Measurements from ENCODE around the gene UNC80.

UNC80 gene

DNA sequence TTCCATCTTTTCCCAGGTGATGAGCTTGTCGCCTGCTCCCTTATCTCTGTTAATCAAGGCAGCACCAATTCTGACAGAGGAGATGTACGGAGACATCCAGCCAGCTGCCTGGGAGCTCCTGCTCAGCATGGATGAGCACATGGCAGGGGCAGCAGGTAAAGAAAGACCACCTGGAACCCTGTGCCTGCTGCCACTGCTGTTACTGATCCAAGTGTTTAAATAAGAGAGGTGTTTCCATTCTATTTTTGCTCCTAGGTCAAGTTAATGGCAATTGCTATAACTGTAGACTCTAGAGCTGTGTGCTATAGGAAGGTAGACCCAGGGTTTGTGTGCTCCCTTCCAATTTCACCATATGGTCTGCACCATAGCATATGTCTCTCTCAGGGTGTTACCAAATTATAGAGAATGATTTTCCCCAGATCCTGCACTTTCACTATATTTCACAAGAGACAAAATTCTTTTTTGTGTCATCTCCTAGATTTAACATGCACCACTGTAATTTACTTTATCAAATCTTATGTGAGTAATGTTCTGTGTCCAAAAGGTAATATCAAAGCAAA lies 142.2 kb downstream of the UNC80 start:
- peak; percentile 4 for DNase-seq

DNA sequence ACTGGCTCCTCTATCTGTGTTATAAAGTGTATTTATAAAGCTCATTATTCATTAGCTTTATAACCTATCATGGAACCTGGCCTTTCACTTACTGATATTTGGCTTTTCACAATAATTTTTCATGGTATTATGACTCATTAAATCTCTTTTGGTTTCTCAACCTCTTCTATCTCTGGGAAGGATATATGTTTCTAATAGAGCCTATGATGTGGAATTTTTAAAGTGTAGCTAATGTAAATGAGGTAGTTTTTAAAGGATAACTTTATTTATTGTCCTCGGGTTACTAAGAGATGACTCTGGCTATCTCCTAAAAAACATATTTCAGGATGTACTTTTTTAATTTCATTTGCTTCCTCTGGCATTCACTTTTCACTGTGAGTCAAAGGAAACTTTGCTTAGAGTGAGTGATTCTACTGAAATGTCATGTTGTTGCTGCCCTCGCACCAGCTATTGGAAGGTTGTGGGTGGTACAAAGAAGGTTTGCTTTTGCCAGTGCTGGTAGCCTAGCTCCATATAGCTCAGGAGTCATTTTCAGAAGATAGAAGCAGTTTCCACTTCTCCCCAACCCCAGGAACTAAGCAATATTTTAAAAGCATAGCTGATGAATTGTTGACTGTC lies 145.6 kb downstream of the UNC80 start:
- no peak for DNase-seq

DNA sequence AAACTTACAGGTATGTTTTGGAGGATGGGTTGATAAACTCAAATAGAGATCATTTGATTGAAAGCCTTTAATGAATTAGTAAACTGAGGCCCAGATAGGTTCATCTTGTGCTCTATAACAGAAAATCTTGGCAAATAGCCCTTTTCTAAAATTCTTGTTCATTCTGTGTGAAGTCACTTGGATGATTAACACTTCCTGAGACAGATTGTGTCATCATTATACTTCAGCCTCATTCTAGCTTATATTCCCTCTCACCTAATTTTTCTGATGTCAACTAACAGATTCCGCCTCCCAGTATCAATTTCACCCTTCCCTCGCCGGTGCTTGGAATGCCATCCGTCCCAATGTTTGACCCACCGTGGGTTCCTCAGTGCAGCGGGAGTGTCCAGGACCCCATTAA lies 146.6 kb downstream of the UNC80 start:
- DNase-seq = no peak

DNA sequence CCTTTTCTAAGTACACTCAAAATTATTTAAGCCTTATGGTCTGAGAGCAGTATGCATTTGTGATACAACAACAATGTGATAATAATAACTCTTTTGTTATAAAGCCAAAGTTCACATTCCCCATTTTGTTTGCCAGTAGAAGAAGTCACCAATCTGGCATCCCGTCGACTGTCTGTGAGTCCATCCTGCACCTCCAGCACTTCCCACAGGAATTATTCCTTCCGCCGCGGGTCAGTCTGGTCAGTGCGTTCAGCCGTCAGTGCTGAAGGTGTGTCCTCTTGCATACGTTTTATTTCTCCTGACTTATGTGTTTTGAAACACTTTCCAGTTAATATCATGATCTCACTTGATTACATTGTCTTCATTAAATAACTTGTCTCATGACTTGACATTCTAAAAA lies 150.5 kb downstream of the UNC80 start:
- DNase-seq = no peak

DNA sequence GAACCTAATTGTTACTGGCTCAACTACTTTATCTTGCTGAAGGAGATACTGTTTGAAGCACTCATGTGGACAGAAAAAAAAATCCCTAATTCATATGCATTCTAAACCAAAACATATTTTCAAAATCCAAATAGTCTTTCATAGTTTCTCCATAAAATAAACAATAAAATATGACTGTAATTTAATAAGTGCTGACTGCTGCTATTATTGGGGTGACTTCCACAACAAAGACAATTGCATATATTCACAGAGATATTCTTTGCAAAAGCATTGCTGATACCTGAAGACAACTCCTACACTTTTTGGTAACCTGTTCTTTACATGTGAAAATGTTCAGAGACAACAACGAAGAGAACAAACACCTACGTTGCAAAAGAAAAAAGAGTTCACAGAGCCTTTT lies 157.7 kb downstream of the UNC80 start:
- DNase-seq = no peak

DNA sequence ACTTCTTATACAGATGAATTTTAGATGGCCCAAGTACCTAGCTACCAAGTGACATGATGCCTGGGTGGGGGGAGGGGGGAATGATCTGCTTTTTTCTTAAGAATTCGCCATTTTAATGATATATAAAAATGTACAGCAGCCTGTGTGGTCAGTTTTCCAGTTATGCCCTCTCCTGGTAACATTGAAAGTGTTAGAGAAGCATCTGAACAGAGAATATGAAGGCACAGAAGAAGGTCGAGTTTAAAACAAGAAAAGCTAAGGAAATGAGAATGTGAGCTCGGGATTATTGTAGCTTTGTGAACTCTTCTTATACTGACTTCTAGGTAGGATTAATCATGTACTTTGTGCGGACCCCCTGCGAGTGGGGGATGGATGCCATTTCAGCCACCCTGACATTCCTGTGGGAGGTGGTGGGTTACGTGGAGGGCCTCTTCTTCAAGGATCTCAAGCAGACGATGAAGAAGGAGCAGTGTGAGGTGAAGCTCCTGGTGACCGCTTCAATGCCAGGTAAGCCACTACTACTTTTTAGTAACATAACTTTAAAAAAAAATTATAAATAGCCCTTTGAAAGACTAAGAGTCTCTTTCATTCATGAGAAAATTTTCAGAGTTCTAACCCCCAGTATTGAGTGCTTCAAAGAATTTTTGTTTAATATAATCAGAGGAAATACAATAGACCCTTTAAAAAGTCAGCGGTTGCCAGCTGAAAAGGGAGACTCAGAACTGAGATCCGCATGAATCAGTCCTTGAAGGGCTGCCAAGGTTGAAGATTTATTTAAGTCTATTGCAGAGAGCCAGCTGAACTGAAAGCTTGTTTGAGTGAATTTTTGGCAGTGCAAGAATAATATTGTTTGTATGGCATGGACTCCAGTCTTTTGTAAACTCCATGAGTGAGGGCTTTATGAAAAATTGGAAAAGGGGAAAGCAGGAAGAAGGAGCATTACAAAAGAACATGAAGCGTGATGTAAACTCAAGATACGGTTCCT lies 162.2 kb downstream of the UNC80 start:
- no peak for DNase-seq

DNA sequence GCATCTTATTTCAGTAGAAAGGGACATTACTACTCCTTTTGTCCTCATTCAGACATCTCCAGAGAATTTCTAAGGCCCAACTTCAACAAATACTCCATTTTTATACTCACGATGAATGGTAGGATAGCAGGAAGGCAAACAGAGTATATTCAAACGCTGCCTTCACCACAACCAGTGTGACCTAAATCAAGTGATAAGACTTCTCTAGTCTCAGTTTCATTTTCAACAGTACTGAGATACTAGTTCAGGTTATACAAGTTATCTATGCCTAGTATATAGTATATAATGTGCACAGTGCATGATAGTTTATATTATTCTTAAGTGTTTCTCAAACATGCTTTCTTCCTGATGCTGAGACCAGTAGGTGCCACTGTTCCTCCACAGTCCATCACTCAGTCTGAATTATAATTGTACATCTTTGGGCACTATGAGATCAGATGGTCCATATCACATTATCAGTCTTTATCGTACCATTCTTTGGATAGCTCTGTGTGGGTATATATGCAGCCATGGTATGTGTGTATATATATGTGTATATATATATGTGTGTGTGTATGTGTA lies 164.6 kb downstream of the UNC80 start:
- no peak for DNase-seq

DNA sequence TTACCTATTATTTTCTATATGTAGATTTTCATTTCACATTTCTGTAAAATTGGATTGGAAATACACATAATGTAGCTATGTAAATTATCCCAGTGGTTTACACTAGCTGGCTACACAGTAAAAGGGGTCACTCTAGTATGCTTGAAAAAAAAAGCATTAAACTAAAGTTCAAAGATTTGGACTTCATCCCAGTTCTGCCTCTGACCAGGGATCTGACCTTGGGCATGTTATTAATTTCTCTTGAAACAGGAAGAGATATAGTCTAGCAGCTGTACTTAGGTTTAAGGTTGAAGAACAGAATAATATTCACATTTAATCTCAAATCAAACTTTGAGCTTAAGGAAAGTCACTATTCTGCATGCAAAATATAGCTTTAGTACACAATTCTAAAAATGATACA lies 166.3 kb downstream of the UNC80 start:
- no peak for DNase-seq

DNA sequence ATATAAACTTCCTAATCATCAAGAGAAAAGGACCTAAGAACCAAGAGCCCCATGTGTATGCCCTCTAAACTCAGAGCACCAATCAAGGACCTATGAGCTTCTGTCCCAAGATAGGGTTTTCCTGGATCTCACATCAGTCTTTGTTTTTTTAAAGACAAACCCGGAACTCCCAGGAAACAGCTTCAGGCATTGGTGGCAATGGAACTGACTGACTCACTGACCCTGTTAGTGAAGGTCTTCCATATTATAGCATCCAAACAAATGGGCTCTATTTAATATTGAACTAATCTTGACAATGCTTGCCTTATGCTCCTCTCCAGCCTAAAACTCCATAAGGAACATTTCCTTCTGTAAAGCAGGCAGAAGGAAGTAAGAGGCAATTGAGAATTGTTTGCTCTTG lies 167.3 kb downstream of the UNC80 start:
- DNase-seq = no peak

DNA sequence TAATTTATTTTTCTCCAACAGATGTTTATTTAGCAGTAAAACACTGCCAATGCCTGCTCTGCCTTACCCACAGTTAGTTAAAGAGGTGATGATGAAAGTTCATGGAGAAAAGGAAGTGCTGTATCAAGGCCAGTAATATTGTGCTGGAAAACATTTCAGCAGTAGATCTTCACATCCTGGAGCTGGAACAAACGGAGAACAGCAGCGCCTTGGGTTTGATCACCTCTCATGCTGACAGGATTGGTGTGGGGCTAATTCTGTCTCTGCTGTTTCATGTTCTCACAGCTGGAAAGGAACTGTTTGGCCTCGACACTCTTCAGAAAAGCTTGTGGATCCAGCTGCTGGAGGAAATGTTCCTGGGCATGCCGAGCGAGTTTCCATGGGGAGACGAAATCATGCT lies 169.3 kb downstream of the UNC80 start:
- DNase-seq = no peak

DNA sequence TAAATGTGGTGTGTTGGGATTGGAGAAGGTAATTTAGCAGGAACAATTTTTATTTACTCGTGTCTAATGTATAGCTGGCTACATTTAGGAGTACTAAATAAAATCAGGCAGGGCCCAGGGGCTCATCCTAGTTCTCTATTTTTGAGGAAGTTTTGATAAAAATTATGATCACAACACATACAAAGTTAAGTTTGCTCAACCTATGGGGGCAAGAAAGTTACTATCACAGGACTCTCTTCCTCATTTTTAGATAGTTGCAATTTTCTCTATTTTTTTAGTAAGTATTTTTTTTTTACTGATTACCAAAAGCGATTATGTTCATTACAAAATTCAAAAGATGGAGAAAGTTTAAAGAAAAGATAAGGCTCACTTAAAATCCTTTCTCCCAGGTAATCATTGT lies 170.8 kb downstream of the UNC80 start:
- no peak for DNase-seq

DNA sequence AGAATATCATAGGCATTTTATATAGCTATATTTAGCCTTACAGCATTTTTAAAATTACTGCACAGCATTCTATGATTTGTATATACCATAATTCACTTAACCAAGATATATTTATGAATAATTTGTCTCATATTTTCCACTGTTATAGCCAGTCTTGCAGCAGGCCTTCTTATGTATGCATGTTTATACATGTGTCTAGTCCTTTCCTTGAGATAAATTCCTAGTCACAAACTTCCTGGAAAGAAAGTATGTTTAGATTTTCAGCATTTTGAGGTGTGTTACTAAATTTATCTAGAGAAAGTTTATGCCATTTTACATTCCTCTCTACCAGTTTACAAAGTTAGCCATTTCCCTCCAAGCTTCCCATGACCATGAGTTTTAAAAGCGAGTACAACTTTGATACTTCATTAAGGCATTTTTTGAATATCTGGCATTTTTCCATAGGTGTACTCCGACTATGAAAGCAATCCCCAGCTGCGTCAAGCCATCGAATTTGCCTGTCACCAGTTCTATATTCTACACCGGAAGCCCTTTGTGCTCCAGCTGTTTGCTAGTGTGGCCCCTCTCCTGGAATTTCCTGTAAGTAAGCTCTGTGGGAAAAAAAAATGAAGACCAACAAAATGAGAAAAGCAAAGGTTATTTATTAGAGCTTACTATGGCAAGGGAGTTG lies 171.4 kb downstream of the UNC80 start:
- no peak for DNase-seq

DNA sequence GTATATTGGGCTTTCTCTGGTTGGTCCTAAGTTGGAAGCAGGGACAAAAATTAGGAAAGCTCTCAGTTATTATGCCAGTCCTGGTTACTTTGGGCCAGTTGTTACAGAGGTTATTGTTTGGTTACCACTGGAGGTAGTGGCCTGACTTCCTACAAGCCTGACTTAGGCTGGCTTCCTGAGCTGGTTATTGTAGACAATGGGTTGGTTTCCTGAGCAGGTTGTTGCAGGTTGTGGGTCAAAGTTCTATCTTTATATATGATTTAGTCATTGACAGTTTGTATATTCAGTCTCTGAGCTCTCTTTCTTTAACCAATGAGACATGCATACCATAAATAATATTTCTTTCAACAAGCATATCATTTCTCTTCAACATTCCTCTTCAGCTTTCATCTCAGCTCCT lies 172.1 kb downstream of the UNC80 start:
- DNase-seq = no peak

DNA sequence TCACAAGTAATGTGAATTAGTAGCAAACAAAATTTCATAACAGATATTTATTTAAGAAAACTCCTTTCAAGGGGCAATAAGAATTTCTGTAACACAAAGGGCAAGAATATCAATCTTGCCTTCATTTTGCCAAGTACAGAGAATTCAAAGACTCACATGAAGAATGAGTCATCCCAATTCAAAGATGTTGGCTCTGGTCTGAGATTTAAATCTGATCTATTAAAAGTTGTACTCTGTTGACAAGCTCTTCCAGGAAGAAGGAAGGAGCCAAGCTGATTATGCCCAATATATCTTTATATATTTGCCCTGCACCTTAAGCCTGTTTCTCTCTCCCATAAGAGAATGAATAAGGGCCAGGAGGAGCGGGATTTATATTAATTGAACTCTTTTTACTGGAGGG lies 174.9 kb downstream of the UNC80 start:
- no peak for DNase-seq

DNA sequence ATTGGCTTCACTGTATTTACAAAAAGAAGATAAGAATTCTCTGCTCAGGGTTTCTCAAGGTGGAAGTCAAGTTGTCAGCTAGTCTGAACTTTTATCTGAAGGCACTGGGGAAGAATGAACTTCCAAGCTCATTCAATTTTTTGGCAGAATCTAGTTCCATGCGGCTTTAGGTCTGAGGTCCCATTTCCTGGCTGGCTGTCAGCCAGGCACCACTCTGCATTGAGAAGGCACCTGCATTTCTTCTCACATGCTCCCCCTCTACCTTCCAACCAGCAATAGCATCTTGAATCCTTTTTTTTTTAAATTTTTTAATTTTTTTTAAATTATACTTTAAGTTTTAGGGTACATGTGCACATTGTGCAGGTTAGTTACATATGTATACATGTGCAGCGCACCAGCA lies 184.6 kb downstream of the UNC80 start:
- no peak for DNase-seq

DNA sequence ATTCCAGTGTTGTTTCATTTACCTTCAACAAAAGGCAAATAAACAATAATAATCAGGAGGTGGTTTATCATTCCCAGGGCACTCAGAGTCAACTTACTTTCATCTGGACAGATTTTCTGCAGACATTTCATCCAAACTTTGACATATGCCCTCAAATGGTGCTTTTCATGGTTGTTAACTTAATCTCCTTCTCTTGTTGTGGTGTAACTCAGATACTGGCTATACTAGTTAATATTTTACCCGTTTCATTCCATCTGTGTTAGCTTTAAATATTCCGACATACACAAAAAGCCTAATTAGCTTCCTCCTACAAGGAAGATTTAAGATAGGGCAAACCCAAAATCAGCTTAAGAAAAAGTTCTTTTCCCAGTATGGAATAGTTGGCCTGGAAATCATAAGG lies 186.4 kb downstream of the UNC80 start:
- no peak for DNase-seq

DNA sequence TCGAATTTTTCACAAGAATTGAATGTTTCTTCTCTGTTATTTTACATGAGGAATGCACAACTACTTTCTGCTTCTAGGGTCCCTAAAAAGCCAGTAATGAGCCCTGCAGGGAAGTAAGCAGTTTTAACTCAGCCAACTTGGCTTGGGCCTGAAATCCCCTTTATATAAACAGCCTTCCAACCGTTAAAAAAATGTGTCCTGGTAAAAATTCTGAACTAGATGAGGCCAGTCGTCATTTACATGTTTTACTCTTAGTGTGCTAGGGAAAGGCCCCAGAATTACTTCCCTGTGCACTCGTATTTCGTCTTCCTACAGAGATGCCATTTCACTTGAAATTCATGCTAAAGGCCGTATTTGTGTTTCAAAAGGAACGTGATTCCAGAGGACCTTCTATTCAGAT lies 188.4 kb downstream of the UNC80 start:
- DNase-seq = no peak

DNA sequence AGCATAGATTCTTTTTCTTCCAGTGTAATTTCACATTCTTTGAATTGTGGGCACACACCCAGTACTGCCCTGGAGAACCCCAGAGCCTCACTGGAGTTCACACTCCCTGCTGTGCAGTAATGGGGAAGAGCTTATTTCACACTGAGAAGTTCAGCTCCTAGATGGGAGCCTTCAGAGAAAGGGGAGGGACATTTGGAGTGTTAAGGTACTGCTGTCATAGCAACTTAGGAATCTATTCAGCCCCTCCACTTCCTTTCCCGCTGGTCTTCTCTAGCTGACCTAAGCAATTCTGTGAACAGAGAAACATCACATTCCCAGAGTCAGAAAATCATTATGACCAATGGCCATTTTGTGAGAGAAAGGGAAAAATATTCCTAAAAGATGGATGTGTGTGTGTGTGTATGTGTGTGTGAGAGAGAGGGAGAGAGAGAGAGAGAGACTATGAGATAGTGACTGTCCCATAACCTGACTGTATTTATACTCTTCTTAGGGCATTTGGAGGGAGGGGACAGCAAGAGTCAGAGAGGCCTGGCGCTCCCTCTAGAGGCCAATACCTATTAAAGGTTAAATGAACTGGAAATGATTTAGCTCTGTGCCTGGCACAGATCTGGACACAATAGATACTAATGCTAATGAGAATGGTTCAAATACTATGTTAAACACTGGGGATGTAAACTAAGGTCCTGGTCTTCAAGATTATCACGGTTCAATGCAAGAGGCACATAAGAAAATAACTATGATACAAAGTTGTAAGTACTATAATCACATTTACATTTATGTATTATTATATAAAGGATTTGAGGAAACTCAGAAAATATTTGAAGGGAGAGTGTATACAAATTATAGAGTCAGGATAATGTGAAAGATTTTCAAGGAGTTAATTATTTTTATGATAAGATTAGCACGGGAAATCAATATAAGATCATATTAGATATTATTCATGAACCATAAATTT lies 189.3 kb downstream of the UNC80 start:
- DNase-seq = peak; percentile 44

DNA sequence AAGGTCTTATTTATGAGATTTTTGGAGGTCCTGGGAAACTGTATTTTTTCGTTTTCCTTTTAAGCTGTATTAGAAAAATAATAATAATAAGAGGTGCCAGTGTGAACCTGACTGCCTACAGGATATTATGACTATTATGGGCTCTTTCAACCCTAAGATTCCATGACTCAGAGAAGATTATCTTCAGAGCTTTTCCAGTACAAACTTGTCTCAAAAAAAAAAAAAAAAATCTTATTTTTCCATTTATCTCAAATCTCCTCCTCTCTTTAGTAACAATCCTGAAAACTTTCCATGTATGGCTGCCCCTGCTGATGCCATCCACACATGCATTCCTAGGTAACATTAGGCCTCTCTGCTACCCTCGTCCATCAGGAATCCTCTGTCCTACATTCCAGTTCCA lies 194.1 kb downstream of the UNC80 start:
- DNase-seq = no peak

DNA sequence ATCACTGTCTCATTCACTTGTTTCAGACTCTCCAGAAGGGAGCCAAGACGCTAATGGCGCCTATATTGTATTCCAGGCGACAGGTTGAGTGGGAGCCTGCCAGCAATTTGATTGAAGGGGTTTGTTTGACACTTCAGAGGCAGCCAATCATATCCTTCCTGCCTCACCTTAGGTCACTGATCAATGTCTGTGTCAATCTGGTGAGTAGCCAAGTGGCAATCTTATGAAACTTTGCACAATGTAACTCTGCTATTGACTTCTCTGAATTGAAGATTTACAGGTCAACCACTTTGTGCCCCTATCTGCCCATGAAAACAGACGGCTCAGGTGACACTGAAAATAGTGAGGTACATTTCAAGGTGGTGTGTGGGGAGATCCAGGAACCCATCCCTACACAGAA lies 198.1 kb downstream of the UNC80 start:
- DNase-seq = no peak

DNA sequence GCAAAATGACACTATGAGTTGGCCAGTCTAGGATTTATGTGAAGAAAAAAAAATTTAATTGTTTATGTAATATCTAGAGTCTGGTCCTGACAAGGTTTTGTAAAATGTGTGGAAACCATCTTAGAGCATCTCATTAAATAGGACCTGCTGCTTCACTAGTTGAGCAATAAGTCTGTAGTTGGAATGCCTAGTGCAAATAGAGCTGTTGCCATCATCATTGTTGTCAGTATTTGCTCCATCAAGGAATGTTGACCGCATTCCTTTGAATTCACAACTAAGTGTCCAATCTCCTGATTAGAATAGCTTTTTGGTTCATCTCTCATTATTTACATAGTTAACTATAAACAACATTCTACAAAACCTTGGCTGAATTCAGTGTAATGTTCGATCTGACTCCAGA lies 198.6 kb downstream of the UNC80 start:
- no peak for DNase-seq

DNA sequence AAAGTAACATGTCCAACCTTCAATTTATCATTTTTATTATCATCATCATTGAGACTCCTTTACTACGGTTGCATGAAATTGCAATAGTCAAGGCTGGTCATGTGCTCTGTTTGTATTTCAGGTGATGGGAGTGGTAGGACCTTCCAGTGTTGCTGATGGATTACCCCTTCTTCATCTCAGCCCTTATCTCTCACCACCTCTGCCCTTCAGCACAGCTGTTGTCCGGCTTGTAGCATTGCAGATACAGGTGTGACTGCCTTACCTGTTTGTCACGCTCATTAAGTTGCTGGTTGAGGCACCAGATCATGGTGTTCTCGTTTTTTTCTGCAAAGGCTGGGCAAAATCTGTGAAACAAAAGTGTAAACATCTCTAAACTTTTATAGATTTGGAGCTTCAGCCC lies 199.1 kb downstream of the UNC80 start:
- DNase-seq = no peak
